GM18502 (cell line): ENCODE measurements around the gene PHACTR1.
"Not testable (repeated sequence)": the region's sequence is repeated elsewhere in the genome, so short reads cannot be mapped to it uniquely, and the experiment has no call there.

Source experiments
- ATAC-seq: cut with Tn5 transposase; IDR thresholded peaks from one replicate; pipeline ENCODE4 v1.9.1; 2021; ENCODE audit warnings: mild to moderate bottlenecking; ENCODE audit not compliant: unreplicated experiment, poor library complexity

PHACTR1 gene

GRCh38 chr6:13314806-13315205 is 598.2 kb downstream of the PHACTR1 start:
- no peak for ATAC-seq

- no peak for ATAC-seq
Observed at GRCh38 chr6:13315896-13316295, 599.3 kb downstream of the PHACTR1 start.

- ATAC-seq, result no peak
Observed at GRCh38 chr6:13318821-13319220, 602.3 kb downstream of the PHACTR1 start.

- ATAC-seq, result no peak
Observed at GRCh38 chr6:13319891-13320564, 603.5 kb downstream of the PHACTR1 start.

GRCh38 chr6:13326031-13326586 is 609.5 kb downstream of the PHACTR1 start:
- ATAC-seq, result not testable (repeated sequence)

- peak; percentile 9 for ATAC-seq
Observed at GRCh38 chr6:13327691-13328075, 611.1 kb downstream of the PHACTR1 start.

- ATAC-seq, result peak; percentile 82
Observed at GRCh38 chr6:13328076-13328874, 611.7 kb downstream of the PHACTR1 start, which contains the start of gene TBC1D7. Gene TBC1D7, minus strand, starts transcription at chr6:13328537. Its CDS starts 1,639 bp downstream, at chr6:13326898.

- no peak for ATAC-seq
Observed at GRCh38 chr6:13328875-13329183, 612.3 kb downstream of the PHACTR1 start.

- ATAC-seq, result no peak
Observed at GRCh38 chr6:13331516-13332348, 615.2 kb downstream of the PHACTR1 start.

- no peak for ATAC-seq
Observed at GRCh38 chr6:13332349-13332706, 615.8 kb downstream of the PHACTR1 start.

- ATAC-seq, result no peak
Observed at GRCh38 chr6:13334953-13335352, 618.4 kb downstream of the PHACTR1 start.

GRCh38 chr6:13336553-13336952 is 620.0 kb downstream of the PHACTR1 start:
- ATAC-seq, result no peak

GRCh38 chr6:13338038-13338437 is 621.5 kb downstream of the PHACTR1 start:
- no peak for ATAC-seq
